SH-SY5Y (cell line): ENCODE measurements around the gene TENT4A.

Experiments used
- GATA2 ChIP-seq: IDR thresholded peaks from 2 replicates; pipeline ENCODE4 v1.6.1; 2011; ENCODE audit warnings: mild to moderate bottlenecking, low read depth, low read length
- GATA3 ChIP-seq: IDR thresholded peaks from 2 replicates; pipeline ENCODE4 v1.6.1; 2011; ENCODE audit warnings: low read depth, mild to moderate bottlenecking, low read length, moderate library complexity

DNA sequence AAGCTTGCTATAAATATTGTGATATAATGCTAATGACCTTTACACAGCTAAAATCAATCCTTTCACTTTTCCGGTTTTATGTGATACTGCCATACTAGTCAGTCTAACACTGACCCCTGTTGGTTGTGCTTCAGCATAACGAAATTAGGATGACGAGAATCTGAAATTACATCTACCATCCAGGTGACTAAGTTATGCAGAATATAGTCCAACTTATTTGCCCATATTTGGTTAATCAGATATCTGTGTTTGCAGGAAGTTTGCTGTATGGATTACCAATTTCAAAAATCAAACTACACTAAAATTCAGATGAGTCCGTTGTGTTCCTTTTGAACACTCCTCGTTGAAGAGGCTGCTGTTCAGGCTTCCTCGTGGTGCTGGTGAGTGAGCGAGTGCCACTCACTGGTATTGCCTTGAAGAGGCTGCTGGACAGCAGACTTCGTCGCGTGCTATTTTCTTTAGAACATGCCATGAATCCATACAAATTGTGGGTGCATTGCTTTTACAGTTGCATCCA lies 32.5 kb downstream of the TENT4A start:
- no peak for TF ChIP-seq GATA2
- no peak for TF ChIP-seq GATA3
